Measurements from ENCODE around the gene AMMECR1.

AMMECR1 gene

GRCh38 chrX:110218591-110218990, 99.3 kb downstream of the AMMECR1 start:
- 100% methylated on average over 1 of the region's 2 CpGs for WGBS, 2 experiments
- Histone ChIP-seq H3K27ac (ENCODE audit: insufficient read depth, low read depth, low read length, poor library complexity, severe bottlenecking) (no peak overlapping the region), H3K36me3 (ENCODE audit: control insufficient read depth, insufficient read depth, low read length) (no peaks in the 10 kb centered on the region), H3K9me3 (ENCODE audit: control insufficient read depth, low read length) (no peaks in the 10 kb centered on the region), H3K4me3 (ENCODE audit: insufficient read depth, low read depth, low read length) (no peak overlapping the region), H3K4me1 (ENCODE audit: control insufficient read depth, insufficient read depth, low read length) (no peaks in the 10 kb centered on the region), H3K27me3 (ENCODE audit: control insufficient read depth, insufficient read depth, low read length, poor library complexity, severe bottlenecking) (no peaks in the 10 kb centered on the region)

- no peak overlapping the region for H3K27ac ChIP-seq (ENCODE audit: insufficient read depth, low read depth, low read length, poor library complexity, severe bottlenecking)
- no peak overlapping the region for H3K4me3 ChIP-seq (ENCODE audit: insufficient read depth, low read depth, low read length)
- no peaks in the 10 kb centered on the region for H3K27me3 ChIP-seq (ENCODE audit: control insufficient read depth, insufficient read depth, low read length, poor library complexity, severe bottlenecking)
- no peaks in the 10 kb centered on the region for H3K4me1 ChIP-seq (ENCODE audit: control insufficient read depth, insufficient read depth, low read length)
- H3K36me3 ChIP-seq (ENCODE audit: control insufficient read depth, insufficient read depth, low read length), result no peaks in the 10 kb centered on the region
- WGBS, 2 experiments, result 80 to 100% methylated on average over 1 to 2 of the region's 4 CpGs
- no peaks in the 10 kb centered on the region for H3K9me3 ChIP-seq (ENCODE audit: control insufficient read depth, low read length)
Observed at GRCh38 chrX:110216027-110216426, 101.9 kb downstream of the AMMECR1 start.

GRCh38 chrX:110215411-110215810, 102.5 kb downstream of the AMMECR1 start:
- Histone ChIP-seq H3K36me3 (ENCODE audit: control insufficient read depth, insufficient read depth, low read length) (no peaks in the 10 kb centered on the region), H3K4me3 (ENCODE audit: insufficient read depth, low read depth, low read length) (no peak overlapping the region), H3K27me3 (ENCODE audit: control insufficient read depth, insufficient read depth, low read length, poor library complexity, severe bottlenecking) (no peaks in the 10 kb centered on the region), H3K27ac (ENCODE audit: insufficient read depth, low read depth, low read length, poor library complexity, severe bottlenecking) (no peak overlapping the region), H3K9me3 (ENCODE audit: control insufficient read depth, low read length) (no peaks in the 10 kb centered on the region), H3K4me1 (ENCODE audit: control insufficient read depth, insufficient read depth, low read length) (no peaks in the 10 kb centered on the region)
- 80 to 83% methylated on average over 1 of the region's 1 CpG for WGBS, 2 experiments

- no CpG with 5 or more reads among the region's 1 CpG for WGBS, 2 experiments
- Histone ChIP-seq H3K4me1 (ENCODE audit: control insufficient read depth, insufficient read depth, low read length) (no peaks in the 10 kb centered on the region), H3K36me3 (ENCODE audit: control insufficient read depth, insufficient read depth, low read length) (no peaks in the 10 kb centered on the region), H3K27ac (ENCODE audit: insufficient read depth, low read depth, low read length, poor library complexity, severe bottlenecking) (no peak overlapping the region), H3K27me3 (ENCODE audit: control insufficient read depth, insufficient read depth, low read length, poor library complexity, severe bottlenecking) (no peaks in the 10 kb centered on the region), H3K9me3 (ENCODE audit: control insufficient read depth, low read length) (no peaks in the 10 kb centered on the region), H3K4me3 (ENCODE audit: insufficient read depth, low read depth, low read length) (no peak overlapping the region)
Observed at GRCh38 chrX:110214684-110215083, 103.2 kb downstream of the AMMECR1 start.

- H3K4me3 ChIP-seq (ENCODE audit: insufficient read depth, low read depth, low read length), result no peak overlapping the region
- no peak overlapping the region for H3K27ac ChIP-seq (ENCODE audit: insufficient read depth, low read depth, low read length, poor library complexity, severe bottlenecking)
- no peaks in the 10 kb centered on the region for H3K9me3 ChIP-seq (ENCODE audit: control insufficient read depth, low read length)
- no peaks in the 10 kb centered on the region for H3K27me3 ChIP-seq (ENCODE audit: control insufficient read depth, insufficient read depth, low read length, poor library complexity, severe bottlenecking)
- no peaks in the 10 kb centered on the region for H3K36me3 ChIP-seq (ENCODE audit: control insufficient read depth, insufficient read depth, low read length)
- WGBS, 2 experiments, result no CpG with 5 or more reads among the region's 1 CpG
- H3K4me1 ChIP-seq (ENCODE audit: control insufficient read depth, insufficient read depth, low read length), result no peaks in the 10 kb centered on the region
Observed at GRCh38 chrX:110213183-110213582, 104.7 kb downstream of the AMMECR1 start.

- Histone ChIP-seq H3K9me3 (ENCODE audit: control insufficient read depth, low read length) (no peaks in the 10 kb centered on the region), H3K27me3 (ENCODE audit: control insufficient read depth, insufficient read depth, low read length, poor library complexity, severe bottlenecking) (no peaks in the 10 kb centered on the region), H3K4me3 (ENCODE audit: insufficient read depth, low read depth, low read length) (no peak overlapping the region), H3K36me3 (ENCODE audit: control insufficient read depth, insufficient read depth, low read length) (no peaks in the 10 kb centered on the region), H3K27ac (ENCODE audit: insufficient read depth, low read depth, low read length, poor library complexity, severe bottlenecking) (no peak overlapping the region), H3K4me1 (ENCODE audit: control insufficient read depth, insufficient read depth, low read length) (no peaks in the 10 kb centered on the region)
- WGBS, 2 experiments, result 86 to 92% methylated on average over 1 to 2 of the region's 3 CpGs
Observed at GRCh38 chrX:110212299-110212698, 105.6 kb downstream of the AMMECR1 start.

- Histone ChIP-seq H3K36me3 (ENCODE audit: control insufficient read depth, insufficient read depth, low read length) (no peaks in the 10 kb centered on the region), H3K27ac (ENCODE audit: insufficient read depth, low read depth, low read length, poor library complexity, severe bottlenecking) (no peak overlapping the region), H3K9me3 (ENCODE audit: control insufficient read depth, low read length) (no peaks in the 10 kb centered on the region), H3K4me3 (ENCODE audit: insufficient read depth, low read depth, low read length) (no peak overlapping the region), H3K4me1 (ENCODE audit: control insufficient read depth, insufficient read depth, low read length) (no peaks in the 10 kb centered on the region), H3K27me3 (ENCODE audit: control insufficient read depth, insufficient read depth, low read length, poor library complexity, severe bottlenecking) (no peaks in the 10 kb centered on the region)
- WGBS, 2 experiments, result 88 to 100% methylated on average over 1 of the region's 1 CpG
Observed at GRCh38 chrX:110211340-110211739, 106.5 kb downstream of the AMMECR1 start.

- H3K27ac ChIP-seq (ENCODE audit: insufficient read depth, low read depth, low read length, poor library complexity, severe bottlenecking), result no peak overlapping the region
- no peaks in the 10 kb centered on the region for H3K27me3 ChIP-seq (ENCODE audit: control insufficient read depth, insufficient read depth, low read length, poor library complexity, severe bottlenecking)
- no peaks in the 10 kb centered on the region for H3K36me3 ChIP-seq (ENCODE audit: control insufficient read depth, insufficient read depth, low read length)
- H3K4me3 ChIP-seq (ENCODE audit: insufficient read depth, low read depth, low read length), result no peak overlapping the region
- WGBS, 2 experiments, result 76 to 88% methylated on average over 3 to 5 of the region's 5 CpGs
- H3K4me1 ChIP-seq (ENCODE audit: control insufficient read depth, insufficient read depth, low read length), result no peaks in the 10 kb centered on the region
- H3K9me3 ChIP-seq (ENCODE audit: control insufficient read depth, low read length), result no peaks in the 10 kb centered on the region
Observed at GRCh38 chrX:110210417-110211139, 107.3 kb downstream of the AMMECR1 start.

- 97 to 100% methylated on average over 2 of the region's 2 CpGs for WGBS, 2 experiments
- H3K9me3 ChIP-seq (ENCODE audit: control insufficient read depth, low read length), result no peaks in the 10 kb centered on the region
- H3K27me3 ChIP-seq (ENCODE audit: control insufficient read depth, insufficient read depth, low read length, poor library complexity, severe bottlenecking), result no peaks in the 10 kb centered on the region
- H3K4me1 ChIP-seq (ENCODE audit: control insufficient read depth, insufficient read depth, low read length), result no peaks in the 10 kb centered on the region
- H3K4me3 ChIP-seq (ENCODE audit: insufficient read depth, low read depth, low read length), result no peak overlapping the region
- H3K27ac ChIP-seq (ENCODE audit: insufficient read depth, low read depth, low read length, poor library complexity, severe bottlenecking), result no peak overlapping the region
- H3K36me3 ChIP-seq (ENCODE audit: control insufficient read depth, insufficient read depth, low read length), result no peaks in the 10 kb centered on the region
Observed at GRCh38 chrX:110208092-110208491, 109.8 kb downstream of the AMMECR1 start.

GRCh38 chrX:110204986-110205385, 112.9 kb downstream of the AMMECR1 start:
- Histone ChIP-seq H3K27me3 (ENCODE audit: control insufficient read depth, insufficient read depth, low read length, poor library complexity, severe bottlenecking) (no peaks in the 10 kb centered on the region), H3K36me3 (ENCODE audit: control insufficient read depth, insufficient read depth, low read length) (no peaks in the 10 kb centered on the region), H3K27ac (ENCODE audit: insufficient read depth, low read depth, low read length, poor library complexity, severe bottlenecking) (no peak overlapping the region), H3K4me1 (ENCODE audit: control insufficient read depth, insufficient read depth, low read length) (no peaks in the 10 kb centered on the region), H3K9me3 (ENCODE audit: control insufficient read depth, low read length) (no peaks in the 10 kb centered on the region), H3K4me3 (ENCODE audit: insufficient read depth, low read depth, low read length) (no peak overlapping the region)

- 80 to 100% methylated on average over 1 to 2 of the region's 3 CpGs for WGBS, 2 experiments
- no peak overlapping the region for H3K4me3 ChIP-seq (ENCODE audit: insufficient read depth, low read depth, low read length)
Observed at GRCh38 chrX:110201799-110202198, 116.1 kb downstream of the AMMECR1 start.

More at GRCh38 chrX:110201799-110202198, 116.1 kb downstream of the AMMECR1 start:
- no peaks in the 10 kb centered on the region for H3K4me1 ChIP-seq (ENCODE audit: control insufficient read depth, insufficient read depth, low read length)
- no peak overlapping the region for H3K27ac ChIP-seq (ENCODE audit: insufficient read depth, low read depth, low read length, poor library complexity, severe bottlenecking)
- no peaks in the 10 kb centered on the region for H3K36me3 ChIP-seq (ENCODE audit: control insufficient read depth, insufficient read depth, low read length)
- H3K9me3 ChIP-seq (ENCODE audit: control insufficient read depth, low read length), result no peaks in the 10 kb centered on the region
- no peaks in the 10 kb centered on the region for H3K27me3 ChIP-seq (ENCODE audit: control insufficient read depth, insufficient read depth, low read length, poor library complexity, severe bottlenecking)

All from ectodermal cell (in vitro differentiated cells).